ENCODE data around the gene TINCR. TPM values are rescaled to one million over a fixed set of nuclear protein-coding genes. Genes with fewer than 3 reads are reported as not detected.

The TINCR gene
- total RNA-seq, 1 experiment from 2014 or later = 0.85 TPM

GRCh38 chr19:5512715-5513114, 55.0 kb downstream of the TINCR start (continued):
- TF ChIP-seq GRHL2 (CRISPR knock-in tag; IDR thresholded peaks at IDR 0.05; ENCODE audit: insufficient replicate concordance, severe bottlenecking) = no peak

Other genes starting within 250 kb of the TINCR start
- gene PTPRS, start 227.1 kb downstream of the TINCR start, total RNA-seq (2021) = 201 to 253 TPM (median 244 TPM) in 3 replicates
- gene ZNRF4, start 112.5 kb downstream of the TINCR start, total RNA-seq (2021) = not detected in 3 replicates
- 70.0 to 100 TPM (median 77.8 TPM) in 3 replicates for gene SAFB2, start 54.8 kb upstream of the TINCR start, total RNA-seq (2021)
- 106 to 141 TPM (median 110 TPM) in 3 replicates for gene SAFB, start 55.1 kb upstream of the TINCR start, total RNA-seq (2021)
- gene MICOS13, start 112.6 kb upstream of the TINCR start, total RNA-seq (2021) = 30.0 to 32.8 TPM (median 32.5 TPM) in 3 replicates
- gene HSD11B1L, start 113.1 kb upstream of the TINCR start, total RNA-seq (2021) = 11.8 to 19.1 TPM (median 15.5 TPM) in 3 replicates
- 1,080 to 1,240 TPM (median 1,178 TPM) in 3 replicates for gene RPL36, start 122.3 kb upstream of the TINCR start, total RNA-seq (2021)
- gene LONP1, start 152.2 kb upstream of the TINCR start, total RNA-seq (2021) = 171 to 186 TPM (median 180 TPM) in 3 replicates
- 0.50 TPM in 1 of 3 replicates, not detected in the others for gene CATSPERD, start 152.7 kb upstream of the TINCR start, total RNA-seq (2021)
- 2.6 to 3.3 TPM (median 3.0 TPM) in 3 replicates for gene PRR22, start 216.8 kb upstream of the TINCR start, total RNA-seq (2021)
- gene DUS3L, start 223.2 kb upstream of the TINCR start, total RNA-seq (2021) = 30.6 to 39.3 TPM (median 34.6 TPM) in 3 replicates
- 4.7 to 6.1 TPM (median 4.9 TPM) in 3 replicates for gene NRTN, start 237.1 kb upstream of the TINCR start, total RNA-seq (2021)

All from WTC11 (cell line).